HG02642 (cell line): Measurements from ENCODE around the gene HMGB4.

Experiments
- ATAC-seq: cut with Tn5 transposase; IDR thresholded peaks from one replicate; pipeline ENCODE4 v1.9.1; 2021; ENCODE audit warnings: mild to moderate bottlenecking; ENCODE audit not compliant: unreplicated experiment, poor library complexity

HMGB4 gene

GRCh38 chr1:33895396-33895795 lies 31.5 kb downstream of the HMGB4 start:
- ATAC-seq = no peak

DNA sequence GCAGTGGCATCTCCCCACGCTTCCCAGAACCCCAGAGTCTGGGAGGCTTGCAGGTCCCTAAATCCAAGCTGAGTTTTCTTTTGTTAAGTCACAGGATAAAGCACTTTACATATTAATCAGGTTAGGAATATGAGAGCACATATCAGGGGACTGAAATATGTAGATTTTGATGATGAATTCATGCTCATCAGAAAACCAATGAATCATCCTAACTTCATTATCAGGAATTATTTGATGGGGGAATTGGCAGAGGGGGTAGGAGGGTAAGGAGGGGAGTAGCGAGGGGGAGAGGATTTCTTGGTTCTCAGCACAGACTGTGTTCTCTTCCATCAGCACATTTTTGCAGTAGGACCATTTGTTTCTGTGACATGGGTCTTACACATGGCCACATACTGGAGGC lies 32.1 kb downstream of the HMGB4 start:
- ATAC-seq = no peak

DNA sequence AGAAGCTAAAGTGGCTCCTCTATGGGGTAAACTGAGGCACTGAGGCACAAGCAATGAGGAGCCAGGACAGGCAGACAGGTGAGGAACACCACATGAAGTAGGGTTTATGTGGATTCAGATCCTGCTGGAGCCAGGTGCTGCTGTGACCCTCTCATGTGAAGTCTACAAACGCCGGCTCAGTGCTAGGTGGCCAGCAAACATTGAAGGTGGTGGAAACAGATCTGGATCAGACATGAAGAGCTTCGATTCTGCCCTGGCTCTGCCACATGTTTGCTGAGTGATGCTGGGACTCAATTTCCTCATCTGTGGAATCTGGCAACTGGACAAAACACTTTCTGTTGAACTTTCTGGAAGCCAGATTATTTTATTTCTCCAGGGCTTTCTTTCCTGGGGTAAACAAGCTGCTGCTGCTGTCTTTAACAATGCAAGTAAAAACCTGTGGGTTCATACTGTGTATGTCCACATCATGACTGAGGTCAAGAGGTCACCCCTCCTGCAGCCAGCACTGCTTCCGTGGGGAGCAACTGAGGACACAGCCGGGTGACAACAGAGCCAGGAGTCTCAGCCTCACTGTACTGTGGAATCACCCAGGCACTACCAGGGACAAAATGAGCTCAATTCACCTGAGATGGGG lies 33.3 kb downstream of the HMGB4 start:
- no peak for ATAC-seq

- ATAC-seq = no peak
Observed at GRCh38 chr1:33898406-33898805, 34.5 kb downstream of the HMGB4 start.

DNA sequence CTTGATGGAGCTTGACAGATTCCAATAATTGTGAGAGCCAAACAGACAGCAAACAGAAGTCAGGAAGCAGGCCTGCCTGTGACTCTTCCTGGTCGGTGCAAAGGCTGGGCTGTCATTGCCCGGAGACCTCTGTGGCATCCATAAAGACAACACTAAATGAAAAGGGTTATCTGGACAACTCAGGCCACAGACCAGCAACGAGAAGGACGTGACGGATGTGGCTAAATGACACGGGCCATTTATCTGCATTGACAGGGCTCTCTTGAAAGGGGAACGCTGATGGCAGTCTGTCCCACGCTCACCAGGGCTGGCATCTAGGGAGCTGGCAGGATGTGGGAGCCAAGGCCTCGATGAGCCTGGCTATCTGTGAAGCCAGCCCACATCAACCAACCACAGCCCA lies 35.0 kb downstream of the HMGB4 start:
- ATAC-seq = no peak

- ATAC-seq = no peak
Observed at GRCh38 chr1:33899746-33900145, 35.9 kb downstream of the HMGB4 start.

- ATAC-seq = peak; percentile 78
Observed at GRCh38 chr1:33902486-33903209, 38.8 kb downstream of the HMGB4 start.

- peak; percentile 66 for ATAC-seq
Observed at GRCh38 chr1:33903210-33903589, 39.3 kb downstream of the HMGB4 start.

GRCh38 chr1:33905241-33905640 lies 41.4 kb downstream of the HMGB4 start:
- ATAC-seq = no peak

DNA sequence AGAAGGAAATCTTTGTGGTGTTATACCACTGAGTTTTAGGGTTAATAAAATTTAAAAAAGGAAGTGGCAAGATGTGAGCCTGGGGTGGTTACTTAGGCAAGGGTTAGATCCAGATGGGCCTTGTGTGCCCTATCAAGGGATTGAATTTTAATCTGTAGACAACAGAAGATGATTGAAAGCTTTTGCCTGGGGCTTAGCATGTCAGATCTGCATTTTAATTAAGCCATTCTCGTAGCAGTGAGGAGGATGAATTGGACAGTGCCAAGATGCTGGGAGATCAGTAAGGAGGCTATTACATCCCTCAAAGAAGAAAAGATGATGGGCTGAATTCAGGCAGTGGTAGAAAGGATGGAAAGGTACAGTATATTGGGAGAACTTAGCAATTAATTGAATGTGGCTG lies 42.3 kb downstream of the HMGB4 start:
- ATAC-seq = no peak

GRCh38 chr1:33908324-33908956 lies 44.6 kb downstream of the HMGB4 start:
- no peak for ATAC-seq
